ENCODE measurements around the gene TTLL11.

Gene TTLL11

GRCh38 chr9:121939643-121940042 is 153.5 kb downstream of the TTLL11 start:
- DNase-seq (ENCODE audit: low spot score) = no peak

GRCh38 chr9:121938621-121939020 is 154.5 kb downstream of the TTLL11 start:
- no peak for DNase-seq (ENCODE audit: low spot score)

- DNase-seq (ENCODE audit: low spot score) = no peak
Observed at GRCh38 chr9:121937240-121937639, 155.9 kb downstream of the TTLL11 start.

- DNase-seq (ENCODE audit: low spot score) = no peak
Observed at GRCh38 chr9:121935739-121936138, 157.4 kb downstream of the TTLL11 start.

GRCh38 chr9:121930956-121931355 is 162.2 kb downstream of the TTLL11 start:
- no peak for DNase-seq (ENCODE audit: low spot score)

GRCh38 chr9:121929893-121930875 is 162.9 kb downstream of the TTLL11 start:
- no peak for DNase-seq (ENCODE audit: low spot score)

GRCh38 chr9:121927636-121928035 is 165.5 kb downstream of the TTLL11 start:
- DNase-seq (ENCODE audit: low spot score) = no peak

GRCh38 chr9:121927081-121927480 is 166.0 kb downstream of the TTLL11 start:
- no peak for DNase-seq (ENCODE audit: low spot score)

GRCh38 chr9:121926351-121926801 is 166.7 kb downstream of the TTLL11 start:
- DNase-seq (ENCODE audit: low spot score) = no peak

- no peak for DNase-seq (ENCODE audit: low spot score)
Observed at GRCh38 chr9:121925935-121926334, 167.2 kb downstream of the TTLL11 start.

GRCh38 chr9:121924700-121925099 is 168.4 kb downstream of the TTLL11 start:
- DNase-seq (ENCODE audit: low spot score) = no peak

- DNase-seq (ENCODE audit: low spot score) = no peak
Observed at GRCh38 chr9:121921444-121921843, 171.7 kb downstream of the TTLL11 start.

GRCh38 chr9:121917375-121918335 is 175.5 kb downstream of the TTLL11 start:
- no peak for DNase-seq (ENCODE audit: low spot score)

- no peak for DNase-seq (ENCODE audit: low spot score)
Observed at GRCh38 chr9:121915304-121915625, 177.8 kb downstream of the TTLL11 start.

GRCh38 chr9:121914604-121915303 is 178.4 kb downstream of the TTLL11 start:
- DNase-seq (ENCODE audit: low spot score) = no peak

GRCh38 chr9:121914017-121914595 is 179.0 kb downstream of the TTLL11 start:
- no peak for DNase-seq (ENCODE audit: low spot score)

GRCh38 chr9:121912812-121913627 is 180.1 kb downstream of the TTLL11 start:
- peak; percentile 15 for DNase-seq (ENCODE audit: low spot score)

- no peak for DNase-seq (ENCODE audit: low spot score)
Observed at GRCh38 chr9:121910491-121911040, 182.5 kb downstream of the TTLL11 start.

GRCh38 chr9:121909111-121909510 is 184.0 kb downstream of the TTLL11 start:
- DNase-seq (ENCODE audit: low spot score) = no peak

GRCh38 chr9:121906074-121906870 is 186.8 kb downstream of the TTLL11 start:
- no peak for DNase-seq (ENCODE audit: low spot score)

Measured in RKO (cell line).